ENCODE measurements around the gene TMEM140.
A peak's percentile ranks its signal among the peaks of the same experiment; 100 is the strongest.
"Not testable (repeated sequence)": the region's sequence is repeated elsewhere in the genome, so short reads cannot be mapped to it uniquely, and the experiment has no call there.

Gene TMEM140

DNA sequence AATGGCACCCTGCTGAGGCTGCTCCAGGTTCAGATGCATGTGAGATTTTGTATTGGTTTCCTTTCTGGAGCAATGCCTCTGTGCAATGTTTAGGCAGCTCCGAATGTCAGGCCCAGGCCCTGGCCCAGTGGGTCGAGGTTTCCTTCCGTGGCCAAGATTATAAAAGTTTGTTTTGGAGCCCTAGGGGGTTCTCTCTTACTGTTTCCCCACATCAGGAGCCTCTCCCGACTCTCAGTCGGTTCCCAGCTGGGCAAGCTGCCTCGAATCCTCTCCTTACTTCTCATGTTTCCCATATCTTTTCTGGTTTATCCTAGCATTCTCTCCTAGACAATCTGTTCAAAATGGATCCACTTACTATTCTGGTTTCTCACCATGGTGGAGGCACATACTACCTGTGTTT, 11.0 kb downstream of the TMEM140 start:
- DNase-seq (ENCODE audit: low spot score) = no peak

- DNase-seq (ENCODE audit: low spot score) = no peak
Measured at GRCh38 chr7:135159359-135160085, 11.7 kb downstream of the TMEM140 start.

DNA sequence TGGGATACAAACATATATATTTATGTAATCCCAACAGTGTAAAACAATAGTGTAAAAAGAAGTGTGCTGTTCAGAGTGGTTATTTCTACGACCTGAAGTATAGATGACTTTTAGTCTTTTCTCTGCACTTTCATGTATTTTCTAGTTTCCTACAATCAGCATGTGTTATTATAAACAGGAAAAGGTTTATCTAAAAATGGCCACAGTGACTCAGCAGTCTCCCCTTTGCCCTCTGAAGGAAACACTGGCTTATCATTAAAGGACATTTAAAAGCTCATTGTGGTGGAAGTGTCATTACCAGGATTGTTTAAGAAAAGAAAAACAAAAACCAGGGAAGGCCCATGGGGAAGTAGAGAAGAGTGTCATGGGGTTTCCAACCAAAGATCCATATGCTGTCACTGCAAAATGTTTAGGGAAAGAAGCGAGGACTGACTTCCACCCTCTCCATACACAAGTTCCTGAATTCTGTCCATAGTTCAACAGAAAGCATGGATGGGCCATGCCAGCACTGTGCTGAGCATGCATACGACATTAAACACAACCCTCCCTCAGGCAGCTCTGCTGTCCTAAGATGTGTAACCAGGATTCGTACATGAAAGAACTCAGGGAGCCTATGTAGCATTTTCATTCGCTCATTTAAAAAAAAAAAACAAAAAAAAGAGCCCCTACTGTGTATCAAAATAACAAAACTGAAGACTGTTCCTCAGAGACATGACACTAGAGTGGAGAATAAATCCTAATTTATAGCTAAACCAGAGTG, 12.4 kb downstream of the TMEM140 start:
- DNase-seq (ENCODE audit: low spot score) = no peak

- DNase-seq (ENCODE audit: low spot score) = no peak
Measured at GRCh38 chr7:135160858-135161653, 13.2 kb downstream of the TMEM140 start.

DNA sequence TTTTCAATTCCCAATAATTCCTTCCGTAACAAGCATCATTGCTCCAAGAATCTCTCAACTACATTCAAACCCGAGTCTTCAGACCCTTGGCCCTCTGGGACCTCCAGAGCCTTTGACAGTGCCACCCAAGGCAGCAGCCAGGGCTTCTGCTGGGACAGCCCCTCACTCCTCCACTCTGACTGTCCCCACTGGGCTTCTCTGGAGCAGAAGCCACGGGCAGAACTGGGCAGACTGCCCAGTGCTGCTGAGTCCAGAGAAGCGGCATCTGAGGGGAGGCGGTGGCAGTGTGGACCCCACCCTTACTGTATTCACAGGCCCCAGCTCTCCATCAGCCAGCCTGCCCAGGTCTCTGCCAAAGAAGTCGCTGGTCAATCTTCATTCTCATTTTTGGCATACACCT, 13.8 kb downstream of the TMEM140 start:
- no peak for DNase-seq (ENCODE audit: low spot score)

- DNase-seq (ENCODE audit: low spot score) = no peak
Measured at GRCh38 chr7:135162382-135163001, 14.6 kb downstream of the TMEM140 start.

GRCh38 chr7:135164357-135165061, 16.6 kb downstream of the TMEM140 start:
- peak; percentile 11 for DNase-seq (ENCODE audit: low spot score)

- no peak for DNase-seq (ENCODE audit: low spot score)
Measured at GRCh38 chr7:135165862-135166261, 18.0 kb downstream of the TMEM140 start.

GRCh38 chr7:135166338-135166990, 18.6 kb downstream of the TMEM140 start:
- DNase-seq (ENCODE audit: low spot score) = no peak

GRCh38 chr7:135167365-135167917, 19.6 kb downstream of the TMEM140 start:
- DNase-seq (ENCODE audit: low spot score) = no peak

DNA sequence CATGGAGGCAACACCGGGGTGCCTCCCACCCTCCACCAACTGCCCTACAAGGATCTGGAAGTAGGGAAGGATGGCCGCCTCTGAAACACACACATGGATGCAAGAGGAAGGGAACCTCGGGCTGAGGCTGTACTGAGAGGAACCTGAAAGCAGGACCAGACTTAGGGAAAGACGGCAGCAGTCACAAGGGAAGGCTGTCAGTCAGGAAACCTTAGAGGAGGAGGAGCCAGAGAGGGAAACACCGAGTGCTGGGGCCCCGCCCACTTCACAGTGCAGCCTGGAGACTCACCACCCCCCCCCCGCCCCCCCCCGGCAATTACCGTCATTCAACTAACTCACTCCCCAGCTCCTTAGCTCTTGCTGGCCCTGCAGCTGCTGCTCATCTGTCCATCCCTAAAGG, 20.1 kb downstream of the TMEM140 start:
- no peak for DNase-seq (ENCODE audit: low spot score)

- DNase-seq (ENCODE audit: low spot score) = no peak
Measured at GRCh38 chr7:135168489-135169140, 20.7 kb downstream of the TMEM140 start.

GRCh38 chr7:135169141-135169963, 21.5 kb downstream of the TMEM140 start:
- peak; percentile 40 for DNase-seq (ENCODE audit: low spot score)

GRCh38 chr7:135169964-135170273, 22.0 kb downstream of the TMEM140 start:
- peak; percentile 25 for DNase-seq (ENCODE audit: low spot score)

DNA sequence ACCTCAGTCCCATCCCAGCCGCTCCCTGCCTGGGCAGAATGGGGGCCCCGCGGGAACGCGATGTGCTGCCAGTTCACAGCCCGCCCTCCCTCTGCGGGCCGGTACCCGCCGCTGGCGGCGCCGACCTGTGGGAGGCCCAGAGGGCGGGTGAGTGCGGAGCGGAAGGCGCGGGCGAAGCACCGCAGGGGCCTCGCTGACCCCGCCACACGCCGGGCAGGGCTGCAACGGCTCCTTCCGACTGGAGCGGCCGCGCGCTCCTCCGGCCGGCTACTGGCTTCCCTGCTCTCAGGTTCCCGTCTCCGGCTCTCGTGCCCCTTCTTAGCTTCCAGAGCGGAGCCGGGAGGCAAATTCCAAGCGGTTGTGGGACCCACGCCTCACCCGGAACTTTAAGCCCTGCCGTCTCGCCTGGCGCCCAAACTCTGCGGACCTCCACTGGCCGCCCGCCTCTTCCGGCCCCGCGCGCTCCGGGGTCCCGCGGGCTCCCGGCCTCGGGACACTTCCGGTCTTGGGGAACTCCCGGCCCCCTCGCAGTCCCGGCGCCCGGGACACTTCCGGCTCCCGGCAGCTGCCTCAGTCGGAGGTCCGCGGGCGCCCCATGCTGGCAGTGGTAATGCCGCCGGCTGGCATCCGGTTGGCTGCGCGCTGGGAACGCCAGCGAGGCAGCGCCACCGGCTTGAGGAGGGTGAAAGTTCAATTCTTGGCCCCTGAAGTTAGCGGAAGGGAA, 22.6 kb downstream of the TMEM140 start, which contains the start of gene CYREN:
Gene CYREN (minus strand): TSS at position 434 of the 724 bp plus-strand sequence. CDS start 1,785 bp downstream, outside the sequence.
- DNase-seq (ENCODE audit: low spot score) = peak; percentile 75

DNA sequence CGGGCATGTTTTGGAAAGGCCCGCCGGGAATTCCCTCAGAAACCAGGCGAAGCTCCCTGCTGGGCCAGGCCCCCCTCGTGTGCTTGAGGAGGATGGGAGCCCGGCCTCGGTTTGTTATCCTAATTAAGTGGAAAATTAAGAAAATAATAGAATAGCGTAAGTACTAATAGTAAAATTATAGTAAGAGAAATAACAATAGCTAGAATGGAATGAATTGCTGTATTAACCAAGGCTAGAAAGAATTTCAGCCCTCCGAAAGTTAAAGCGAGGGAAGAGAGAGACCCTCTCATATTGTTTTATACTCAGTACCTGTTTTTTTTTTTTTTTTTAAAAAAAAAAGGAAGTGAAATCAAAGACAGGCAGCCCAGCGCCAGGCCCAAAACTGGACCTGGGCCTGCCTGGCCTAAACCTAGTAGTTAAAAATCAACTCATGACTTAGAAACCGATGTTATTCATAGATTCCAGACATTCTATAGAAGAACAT, 23.2 kb downstream of the TMEM140 start:
- not testable (repeated sequence) for DNase-seq (ENCODE audit: low spot score)

- peak; percentile 23 for DNase-seq (ENCODE audit: low spot score)
Measured at GRCh38 chr7:135171581-135172291, 23.9 kb downstream of the TMEM140 start.

DNA sequence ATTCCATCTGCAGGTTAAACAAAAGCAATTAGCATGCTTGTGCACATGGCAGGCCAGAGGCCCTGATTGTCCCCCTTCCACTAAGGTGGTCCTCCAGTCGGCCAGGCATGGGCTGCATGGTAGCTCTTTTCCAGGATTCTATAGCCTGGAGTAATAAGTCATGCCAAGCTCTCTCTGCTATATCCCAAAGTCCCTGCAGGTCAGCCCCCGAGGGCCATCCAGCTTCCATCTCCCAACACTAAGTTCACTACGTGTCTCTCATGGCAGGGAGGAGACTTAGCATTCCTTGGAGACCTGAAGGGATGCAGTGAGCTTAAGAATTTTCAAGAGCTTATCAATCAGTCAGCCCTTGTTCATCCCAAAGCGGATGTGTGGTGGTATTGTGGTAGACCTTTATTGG, 26.0 kb downstream of the TMEM140 start:
- DNase-seq (ENCODE audit: low spot score) = not testable (repeated sequence)
